H9 (cell line): Measurements from ENCODE around the gene DYNLT4. TPM values are rescaled to one million over a fixed set of nuclear protein-coding genes. Genes with fewer than 3 reads are reported as not detected.

Experiments used
- DNase-seq: peaks from one replicate; pipeline ENCODE4 v3.0.0-alpha.2; 2017
- H2AFZ ChIP-seq: one replicate; pipeline ENCODE4 v1.6.1; 2013; ENCODE audit warnings: mild to moderate bottlenecking, low read length, control low read depth, moderate library complexity
- H2AK5ac ChIP-seq: 2 replicates; pipeline ENCODE4 v1.6.1; 2013; ENCODE audit warnings: low read length, control low read depth, mixed read lengths; ENCODE audit not compliant: insufficient read length
- H2BK120ac ChIP-seq: one replicate; pipeline ENCODE4 v1.6.1; 2013; ENCODE audit warnings: low read depth, mild to moderate bottlenecking, low read length, control low read depth, inconsistent platforms; ENCODE audit not compliant: poor library complexity, severe bottlenecking
- H2BK12ac ChIP-seq: 2 replicates; pipeline ENCODE4 v1.6.1; 2013; ENCODE audit warnings: low read length, control low read depth, mixed read lengths, low read depth; ENCODE audit not compliant: insufficient read length
- H2BK15ac ChIP-seq: 2 replicates; pipeline ENCODE4 v1.6.1; 2013; ENCODE audit warnings: low read depth, low read length, control low read depth
- H2BK20ac ChIP-seq: one replicate; pipeline ENCODE4 v1.6.1; 2013; ENCODE audit warnings: low read depth, mild to moderate bottlenecking, low read length, control low read depth, inconsistent platforms; ENCODE audit not compliant: poor library complexity, severe bottlenecking
- H2BK5ac ChIP-seq: 2 replicates; pipeline ENCODE4 v1.6.1; 2013; ENCODE audit warnings: low read length, control low read depth, mixed read lengths; ENCODE audit not compliant: insufficient read length
- H3K14ac ChIP-seq: 2 replicates; pipeline ENCODE4 v1.6.1; 2013; ENCODE audit warnings: low read length, control low read depth; ENCODE audit not compliant: insufficient read depth
- H3K18ac ChIP-seq: 2 replicates; pipeline ENCODE4 v1.6.1; 2013; ENCODE audit warnings: low read depth, mild to moderate bottlenecking, mixed read lengths, low read length, control low read depth; ENCODE audit not compliant: insufficient read length
- H3K23ac ChIP-seq: 2 replicates; pipeline ENCODE4 v1.6.1; 2013; ENCODE audit warnings: low read length, control low read depth, mixed read lengths, low read depth; ENCODE audit not compliant: insufficient read length
- H3K23me2 ChIP-seq: 2 replicates; pipeline ENCODE4 v1.6.1; 2013; ENCODE audit warnings: low read depth, mild to moderate bottlenecking, mixed read lengths, low read length, control low read depth; ENCODE audit not compliant: insufficient read length, poor library complexity, severe bottlenecking
- H3K27ac ChIP-seq: 2 replicates; pipeline ENCODE4 v1.5.1; 2013; ENCODE audit warnings: low read length, control low read depth, mixed read lengths, low read depth; ENCODE audit not compliant: insufficient read length
- H3K27me3 ChIP-seq: 2 replicates; pipeline ENCODE4 v1.6.1; 2013; ENCODE audit warnings: low read length, control low read depth, inconsistent platforms; ENCODE audit not compliant: insufficient read depth
- H3K4ac ChIP-seq: 2 replicates; pipeline ENCODE4 v1.6.1; 2013; ENCODE audit warnings: low read depth, mild to moderate bottlenecking, control low read depth, inconsistent platforms, low read length, moderate library complexity
- H3K4me1 ChIP-seq: 2 replicates; pipeline ENCODE4 v1.6.1; 2013; ENCODE audit warnings: low read length, control low read depth, inconsistent platforms; ENCODE audit not compliant: insufficient read depth
- H3K4me2 ChIP-seq: 2 replicates; pipeline ENCODE4 v1.6.1; 2013; ENCODE audit warnings: low read length, control low read depth, mixed read lengths; ENCODE audit not compliant: insufficient read length, insufficient read depth
- H3K56ac ChIP-seq: 2 replicates; pipeline ENCODE4 v1.6.1; 2013; ENCODE audit warnings: low read depth, mild to moderate bottlenecking, mixed read lengths, low read length, control low read depth; ENCODE audit not compliant: insufficient read length
- H3K79me1 ChIP-seq: 2 replicates; pipeline ENCODE4 v1.6.1; 2013; ENCODE audit warnings: low read depth, mild to moderate bottlenecking, moderate library complexity, low read length, control low read depth, inconsistent platforms; ENCODE audit not compliant: insufficient read depth, poor library complexity, severe bottlenecking
- H3K79me2 ChIP-seq: 2 replicates; pipeline ENCODE4 v1.6.1; 2013; ENCODE audit warnings: low read length, control low read depth, inconsistent platforms; ENCODE audit not compliant: insufficient read depth
- H3K9ac ChIP-seq: 2 replicates; pipeline ENCODE4 v1.6.1; 2013; ENCODE audit warnings: low read length, control low read depth, mixed read lengths; ENCODE audit not compliant: insufficient read length; ENCODE audit errors: extremely low read depth
- H3K9me3 ChIP-seq: one replicate; pipeline ENCODE4 v1.6.1; 2013; ENCODE audit warnings: low read depth, low read length, inconsistent platforms; ENCODE audit not compliant: control insufficient read depth
- H3T11ph ChIP-seq: one replicate; pipeline ENCODE4 v1.6.1; 2013; ENCODE audit warnings: mild to moderate bottlenecking, low read length, control low read depth, inconsistent platforms
- H4K20me1 ChIP-seq: one replicate; pipeline ENCODE4 v1.6.1; 2013; ENCODE audit not compliant: control insufficient read depth, insufficient read length, insufficient read depth
- H4K5ac ChIP-seq: 2 replicates; pipeline ENCODE4 v1.6.1; 2013; ENCODE audit warnings: low read depth, mild to moderate bottlenecking, mixed read lengths, low read length, control low read depth; ENCODE audit not compliant: insufficient read length
- H4K8ac ChIP-seq: replicated peaks from 2 replicates; pipeline ENCODE4 v1.6.1; 2013; ENCODE audit warnings: low read length, control low read depth, mixed read lengths, low read depth; ENCODE audit not compliant: insufficient read length
- H4K91ac ChIP-seq: 2 replicates; pipeline ENCODE4 v1.6.1; 2013; ENCODE audit warnings: low read depth, mild to moderate bottlenecking, moderate library complexity, mixed read lengths, low read length, control low read depth; ENCODE audit not compliant: insufficient read length
- H3K27ac Mint-ChIP-seq, 3 experiments: 2 replicates in 2 of 3; 3 replicates in 1 of 3; pipeline ENCODE4 v1.8.0; 2020 to 2021; ENCODE audit warnings: mixed read lengths in 3 of 3, mild to moderate bottlenecking in 1 of 3, moderate library complexity in 1 of 3
- H3K27me3 Mint-ChIP-seq: 2 replicates; pipeline ENCODE4 v1.8.0; 2021; ENCODE audit warnings: low read depth, mild to moderate bottlenecking, moderate library complexity, mixed read lengths
- H3K36me3 Mint-ChIP-seq, 3 experiments: 2 replicates in 2 of 3; 3 replicates in 1 of 3; pipeline ENCODE4 v1.8.0; 2020 to 2021; ENCODE audit warnings: low read depth in 3 of 3, mixed read lengths in 3 of 3; ENCODE audit not compliant: insufficient read depth in 1 of 3
- H3K4me1 Mint-ChIP-seq, 2 experiments: 2 replicates each; pipeline ENCODE4 v1.8.0; 2020; ENCODE audit warnings: mixed read lengths in 2 of 2
- H3K4me3 Mint-ChIP-seq, 2 experiments: 2 replicates in 1 of 2; 3 replicates in 1 of 2; pipeline ENCODE4 v1.8.0; 2020 to 2021; ENCODE audit warnings: mild to moderate bottlenecking in 2 of 2, mixed read lengths in 2 of 2, moderate library complexity in 1 of 2
- H3K9me3 Mint-ChIP-seq, 2 experiments: 2 replicates in 1 of 2; 3 replicates in 1 of 2; pipeline ENCODE4 v1.8.0; 2020; ENCODE audit warnings: mild to moderate bottlenecking in 2 of 2, mixed read lengths in 2 of 2, moderate library complexity in 1 of 2
- WGBS: extraction: QIAGEN DNeasy Blood & Tissue Kit; methylation state at CpG from one replicate; pipeline ENCODE4 v1.1.7; 2013; ENCODE audit warnings: missing lambda C conversion rate, low lambda C conversion rate, mixed read lengths; ENCODE audit not compliant: insufficient read length; ENCODE audit errors: extremely low coverage; 5-methylcytosine and 5-hydroxymethylcytosine counted together
- total RNA-seq: library from RNA; stranded (reverse); gene quantifications from 2 replicates; pipeline ENCODE4 v1.2.1, GENCODE V29; 2021
- TF ChIP-seq, protein P1 (sequence below): fragments of 200-600 bp; sonication (generic); conservative IDR thresholded peaks from 3 replicates; pipeline ENCODE4 v1.8.0; 2021; ENCODE audit warnings: antibody characterized with exemption, mild to moderate bottlenecking

The DYNLT4 gene
- total RNA-seq, 1 experiment from 2014 or later = not detected

DNA sequence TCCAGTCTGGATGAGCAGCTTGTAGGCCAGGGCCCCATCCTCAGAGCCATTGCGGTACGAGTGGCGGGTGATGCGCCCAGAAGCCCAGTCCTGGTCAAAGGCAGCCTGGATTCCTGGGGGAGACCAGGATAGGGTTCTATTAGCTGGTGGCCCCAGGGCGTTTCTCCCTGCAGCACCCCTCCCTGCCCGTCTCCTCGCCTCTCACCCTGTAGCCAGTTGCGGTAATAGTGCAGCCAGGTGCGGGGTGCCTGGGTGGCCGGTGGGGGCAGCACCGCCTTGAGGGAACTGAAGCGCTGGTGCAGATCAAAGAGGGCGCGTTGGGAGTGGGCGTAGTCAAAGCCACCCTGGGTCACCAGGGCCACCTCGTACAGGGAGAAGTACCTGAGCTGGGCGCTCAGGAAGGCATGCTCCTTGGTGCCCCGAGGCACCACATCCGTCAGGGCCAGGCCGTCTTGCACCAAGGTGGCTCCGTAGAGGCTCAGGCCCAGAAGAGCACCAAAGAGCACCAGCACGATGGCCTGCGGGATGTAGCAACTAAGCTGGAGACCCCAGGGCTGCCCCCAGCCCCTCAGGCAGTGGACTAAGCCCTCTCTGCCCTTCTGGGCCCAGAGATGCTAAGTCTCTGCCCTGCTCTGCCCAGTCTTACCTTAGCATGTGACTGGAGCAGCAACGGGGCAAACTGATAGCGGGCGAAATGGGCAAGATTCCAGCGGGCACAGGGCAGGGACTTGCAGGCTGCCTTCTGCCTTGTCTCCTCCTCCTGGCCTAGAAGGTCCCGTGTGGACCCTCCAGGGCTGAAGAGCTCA, 20.2 kb upstream of the DYNLT4 start:
- Histone ChIP-seq H3K18ac (no peak overlapping the region), H3K56ac (no peak overlapping the region), H3K4ac (no peak overlapping the region), H2AK5ac (no peak overlapping the region), H4K5ac (no peak overlapping the region), H2BK5ac (no peak overlapping the region), H3K4me1 (no peaks in the 10 kb centered on the region; the same call in 1 of the 2 replicates), H3K79me2 (no peaks in the 10 kb centered on the region), H3K23ac (no peak overlapping the region), H2BK15ac (no peak overlapping the region), H3K14ac (no peak overlapping the region), H2BK120ac (no peak overlapping the region), H3K4me2 (no peak overlapping the region), H2AFZ (no peak overlapping the region), H3K27ac (no peak overlapping the region), H4K91ac (no peak overlapping the region), H2BK20ac (no peak overlapping the region), H3K9ac (no peak overlapping the region), H3K9me3 (no peaks in the 10 kb centered on the region), H3K79me1 (no peaks in the 10 kb centered on the region), H4K20me1 (no peaks in the 10 kb centered on the region), H3K23me2 (no peaks in the 10 kb centered on the region), H2BK12ac (no peak overlapping the region), H4K8ac (no peak overlapping the region), H3K27me3 (no peaks in the 10 kb centered on the region), H3T11ph (no peak overlapping the region)
- TF ChIP-seq, protein P1, sequence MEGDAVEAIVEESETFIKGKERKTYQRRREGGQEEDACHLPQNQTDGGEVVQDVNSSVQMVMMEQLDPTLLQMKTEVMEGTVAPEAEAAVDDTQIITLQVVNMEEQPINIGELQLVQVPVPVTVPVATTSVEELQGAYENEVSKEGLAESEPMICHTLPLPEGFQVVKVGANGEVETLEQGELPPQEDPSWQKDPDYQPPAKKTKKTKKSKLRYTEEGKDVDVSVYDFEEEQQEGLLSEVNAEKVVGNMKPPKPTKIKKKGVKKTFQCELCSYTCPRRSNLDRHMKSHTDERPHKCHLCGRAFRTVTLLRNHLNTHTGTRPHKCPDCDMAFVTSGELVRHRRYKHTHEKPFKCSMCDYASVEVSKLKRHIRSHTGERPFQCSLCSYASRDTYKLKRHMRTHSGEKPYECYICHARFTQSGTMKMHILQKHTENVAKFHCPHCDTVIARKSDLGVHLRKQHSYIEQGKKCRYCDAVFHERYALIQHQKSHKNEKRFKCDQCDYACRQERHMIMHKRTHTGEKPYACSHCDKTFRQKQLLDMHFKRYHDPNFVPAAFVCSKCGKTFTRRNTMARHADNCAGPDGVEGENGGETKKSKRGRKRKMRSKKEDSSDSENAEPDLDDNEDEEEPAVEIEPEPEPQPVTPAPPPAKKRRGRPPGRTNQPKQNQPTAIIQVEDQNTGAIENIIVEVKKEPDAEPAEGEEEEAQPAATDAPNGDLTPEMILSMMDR = peak; percentile 61
- H3K4me3 Mint-ChIP-seq = no peak overlapping the region
- no peaks in the 10 kb centered on the region for H3K36me3 Mint-ChIP-seq
- peak; percentile 87 for DNase-seq
- H3K27me3 Mint-ChIP-seq = no peaks in the 10 kb centered on the region; the same call in 1 of the 2 replicates
- no peaks in the 10 kb centered on the region for H3K9me3 Mint-ChIP-seq
- H3K27ac Mint-ChIP-seq = no peak overlapping the region
- WGBS = no CpG with 5 or more reads among the region's 28 CpGs
- H3K4me1 Mint-ChIP-seq = peaks cover 10 to 18% of the 10 kb centered on the region in 2 experiments
